ENCODE measurements around the gene IZUMO4.

Gene IZUMO4

DNA sequence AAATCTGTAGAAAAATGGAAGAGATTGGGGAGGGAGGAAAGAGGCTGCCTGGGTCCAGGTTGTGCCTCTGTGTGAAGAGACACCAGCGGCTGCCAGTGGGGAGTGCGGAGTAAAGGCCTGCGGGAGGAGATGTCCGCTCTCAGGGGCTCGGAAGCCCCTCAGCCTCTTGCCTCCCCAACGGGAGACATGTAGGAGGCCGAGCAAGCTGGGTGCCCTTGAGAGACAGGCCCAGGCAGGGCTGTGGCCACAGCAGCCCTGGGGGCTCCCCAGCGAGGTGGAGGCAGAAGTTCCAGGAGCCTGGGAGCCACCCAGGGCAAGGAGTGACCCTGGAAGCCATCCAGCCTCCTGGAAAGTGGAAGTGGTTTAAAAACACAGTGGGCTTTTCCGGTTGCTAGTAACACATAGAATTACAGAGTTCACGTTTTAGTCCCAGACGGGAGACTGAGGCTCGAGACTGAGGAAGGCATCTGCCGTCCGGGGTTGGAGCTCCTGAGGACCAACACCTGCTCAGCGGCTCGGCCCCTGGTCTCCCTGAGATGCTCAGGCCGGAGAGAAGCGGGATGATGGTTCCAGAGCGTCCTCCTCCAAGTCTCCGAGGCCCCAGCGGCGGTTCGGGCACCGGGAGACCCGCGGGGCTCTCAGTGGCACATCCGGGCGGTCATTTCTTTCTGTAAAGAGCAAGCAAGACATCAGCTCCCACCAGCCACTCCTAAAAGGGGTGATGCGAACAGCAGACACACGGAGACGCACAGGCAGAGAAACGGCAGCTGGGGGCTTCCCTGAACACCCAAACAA, 23.8 kb upstream of the IZUMO4 start:
- TF ChIP-seq, protein P1, sequence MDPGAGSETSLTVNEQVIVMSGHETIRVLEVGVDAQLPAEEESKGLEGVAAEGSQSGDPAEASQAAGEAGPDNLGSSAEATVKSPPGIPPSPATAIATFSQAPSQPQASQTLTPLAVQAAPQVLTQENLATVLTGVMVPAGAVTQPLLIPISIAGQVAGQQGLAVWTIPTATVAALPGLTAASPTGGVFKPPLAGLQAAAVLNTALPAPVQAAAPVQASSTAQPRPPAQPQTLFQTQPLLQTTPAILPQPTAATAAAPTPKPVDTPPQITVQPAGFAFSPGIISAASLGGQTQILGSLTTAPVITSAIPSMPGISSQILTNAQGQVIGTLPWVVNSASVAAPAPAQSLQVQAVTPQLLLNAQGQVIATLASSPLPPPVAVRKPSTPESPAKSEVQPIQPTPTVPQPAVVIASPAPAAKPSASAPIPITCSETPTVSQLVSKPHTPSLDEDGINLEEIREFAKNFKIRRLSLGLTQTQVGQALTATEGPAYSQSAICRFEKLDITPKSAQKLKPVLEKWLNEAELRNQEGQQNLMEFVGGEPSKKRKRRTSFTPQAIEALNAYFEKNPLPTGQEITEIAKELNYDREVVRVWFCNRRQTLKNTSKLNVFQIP (CRISPR knock-in tag; IDR thresholded peaks at IDR 0.05; ENCODE audit: borderline replicate concordance, low read depth) = no peak
- TF ChIP-seq GLIS3 (CRISPR knock-in tag; IDR thresholded peaks at IDR 0.05) = no peak
- TF ChIP-seq ZNF8 (CRISPR knock-in tag; IDR thresholded peaks at IDR 0.05) = no peak
- no peak for TF ChIP-seq ESRRG (CRISPR knock-in tag; IDR thresholded peaks at IDR 0.05)
- TF ChIP-seq, protein P2, sequence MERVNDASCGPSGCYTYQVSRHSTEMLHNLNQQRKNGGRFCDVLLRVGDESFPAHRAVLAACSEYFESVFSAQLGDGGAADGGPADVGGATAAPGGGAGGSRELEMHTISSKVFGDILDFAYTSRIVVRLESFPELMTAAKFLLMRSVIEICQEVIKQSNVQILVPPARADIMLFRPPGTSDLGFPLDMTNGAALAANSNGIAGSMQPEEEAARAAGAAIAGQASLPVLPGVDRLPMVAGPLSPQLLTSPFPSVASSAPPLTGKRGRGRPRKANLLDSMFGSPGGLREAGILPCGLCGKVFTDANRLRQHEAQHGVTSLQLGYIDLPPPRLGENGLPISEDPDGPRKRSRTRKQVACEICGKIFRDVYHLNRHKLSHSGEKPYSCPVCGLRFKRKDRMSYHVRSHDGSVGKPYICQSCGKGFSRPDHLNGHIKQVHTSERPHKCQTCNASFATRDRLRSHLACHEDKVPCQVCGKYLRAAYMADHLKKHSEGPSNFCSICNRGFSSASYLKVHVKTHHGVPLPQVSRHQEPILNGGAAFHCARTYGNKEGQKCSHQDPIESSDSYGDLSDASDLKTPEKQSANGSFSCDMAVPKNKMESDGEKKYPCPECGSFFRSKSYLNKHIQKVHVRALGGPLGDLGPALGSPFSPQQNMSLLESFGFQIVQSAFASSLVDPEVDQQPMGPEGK (CRISPR knock-in tag; IDR thresholded peaks at IDR 0.05; ENCODE audit: borderline replicate concordance) = no peak
- TF ChIP-seq CSDC2 (CRISPR knock-in tag; IDR thresholded peaks at IDR 0.05) = no peak
- no peak for TF ChIP-seq ZFP30 (CRISPR knock-in tag; IDR thresholded peaks at IDR 0.05)
- TF ChIP-seq, protein P3, sequence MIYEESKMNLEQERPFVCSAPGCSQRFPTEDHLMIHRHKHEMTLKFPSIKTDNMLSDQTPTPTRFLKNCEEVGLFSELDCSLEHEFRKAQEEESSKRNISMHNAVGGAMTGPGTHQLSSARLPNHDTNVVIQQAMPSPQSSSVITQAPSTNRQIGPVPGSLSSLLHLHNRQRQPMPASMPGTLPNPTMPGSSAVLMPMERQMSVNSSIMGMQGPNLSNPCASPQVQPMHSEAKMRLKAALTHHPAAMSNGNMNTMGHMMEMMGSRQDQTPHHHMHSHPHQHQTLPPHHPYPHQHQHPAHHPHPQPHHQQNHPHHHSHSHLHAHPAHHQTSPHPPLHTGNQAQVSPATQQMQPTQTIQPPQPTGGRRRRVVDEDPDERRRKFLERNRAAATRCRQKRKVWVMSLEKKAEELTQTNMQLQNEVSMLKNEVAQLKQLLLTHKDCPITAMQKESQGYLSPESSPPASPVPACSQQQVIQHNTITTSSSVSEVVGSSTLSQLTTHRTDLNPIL (CRISPR knock-in tag; IDR thresholded peaks at IDR 0.05; ENCODE audit: low read depth) = no peak
- no peak for TF ChIP-seq ARNTL (CRISPR knock-in tag; IDR thresholded peaks at IDR 0.05; ENCODE audit: borderline replicate concordance, low read depth)
- TF ChIP-seq TSHZ2 (CRISPR knock-in tag; IDR thresholded peaks at IDR 0.05) = no peak
- TF ChIP-seq SNAI2 (CRISPR knock-in tag; IDR thresholded peaks at IDR 0.05) = no peak
- TF ChIP-seq, protein P4, sequence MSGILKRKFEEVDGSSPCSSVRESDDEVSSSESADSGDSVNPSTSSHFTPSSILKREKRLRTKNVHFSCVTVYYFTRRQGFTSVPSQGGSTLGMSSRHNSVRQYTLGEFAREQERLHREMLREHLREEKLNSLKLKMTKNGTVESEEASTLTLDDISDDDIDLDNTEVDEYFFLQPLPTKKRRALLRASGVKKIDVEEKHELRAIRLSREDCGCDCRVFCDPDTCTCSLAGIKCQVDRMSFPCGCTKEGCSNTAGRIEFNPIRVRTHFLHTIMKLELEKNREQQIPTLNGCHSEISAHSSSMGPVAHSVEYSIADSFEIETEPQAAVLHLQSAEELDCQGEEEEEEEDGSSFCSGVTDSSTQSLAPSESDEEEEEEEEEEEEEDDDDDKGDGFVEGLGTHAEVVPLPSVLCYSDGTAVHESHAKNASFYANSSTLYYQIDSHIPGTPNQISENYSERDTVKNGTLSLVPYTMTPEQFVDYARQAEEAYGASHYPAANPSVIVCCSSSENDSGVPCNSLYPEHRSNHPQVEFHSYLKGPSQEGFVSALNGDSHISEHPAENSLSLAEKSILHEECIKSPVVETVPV (CRISPR knock-in tag; IDR thresholded peaks at IDR 0.05) = no peak
- TF ChIP-seq ZC3H10 (CRISPR knock-in tag; IDR thresholded peaks at IDR 0.05) = no peak
- no peak for TF ChIP-seq ZNF565 (CRISPR knock-in tag; conservative IDR thresholded peaks at IDR 0.05; ENCODE audit: low read depth)
- TF ChIP-seq PPARA (CRISPR knock-in tag; IDR thresholded peaks at IDR 0.05; ENCODE audit: borderline replicate concordance) = no peak
- ATAC-seq = no peak

GRCh38 chr19:2076526-2076944, 20.2 kb upstream of the IZUMO4 start:
- TF ChIP-seq, protein P2 (CRISPR knock-in tag; IDR thresholded peaks at IDR 0.05; ENCODE audit: borderline replicate concordance) = no peak
- TF ChIP-seq ZFP3 (CRISPR knock-in tag; IDR thresholded peaks at IDR 0.05) (no peak), GLIS3 (CRISPR knock-in tag; IDR thresholded peaks at IDR 0.05) (no peak), TCF4 (CRISPR knock-in tag; IDR thresholded peaks at IDR 0.05; ENCODE audit: borderline replicate concordance) (no peak), RARB (CRISPR knock-in tag; IDR thresholded peaks at IDR 0.05) (no peak), TSHZ2 (CRISPR knock-in tag; IDR thresholded peaks at IDR 0.05) (no peak), ISL1 (CRISPR knock-in tag; IDR thresholded peaks at IDR 0.05) (no peak), ZNF70 (CRISPR knock-in tag; IDR thresholded peaks at IDR 0.05) (no peak), ZFP30 (CRISPR knock-in tag; IDR thresholded peaks at IDR 0.05) (no peak), ESRRG (CRISPR knock-in tag; IDR thresholded peaks at IDR 0.05) (no peak)
- TF ChIP-seq, protein P1 (CRISPR knock-in tag; IDR thresholded peaks at IDR 0.05; ENCODE audit: borderline replicate concordance, low read depth) = no peak
- no peak for ATAC-seq

All from SK-N-SH treated with all-trans-retinoic acid at 6 μM for 48 hours (cell line).